CD4-positive, alpha-beta T cell treated with Interleukin-1 beta for 1 hour (primary cell): Measurements from ENCODE around the gene SOX10.

Source experiments
- DNase-seq, 2 donors: peaks; one replicate each; pipeline ENCODE4 v3.0.0-alpha.2; 2020 to 2022

The SOX10 gene

GRCh38 chr22:38016182-38017151 is 32.1 kb upstream of the SOX10 start:
- no peak for DNase-seq

DNA sequence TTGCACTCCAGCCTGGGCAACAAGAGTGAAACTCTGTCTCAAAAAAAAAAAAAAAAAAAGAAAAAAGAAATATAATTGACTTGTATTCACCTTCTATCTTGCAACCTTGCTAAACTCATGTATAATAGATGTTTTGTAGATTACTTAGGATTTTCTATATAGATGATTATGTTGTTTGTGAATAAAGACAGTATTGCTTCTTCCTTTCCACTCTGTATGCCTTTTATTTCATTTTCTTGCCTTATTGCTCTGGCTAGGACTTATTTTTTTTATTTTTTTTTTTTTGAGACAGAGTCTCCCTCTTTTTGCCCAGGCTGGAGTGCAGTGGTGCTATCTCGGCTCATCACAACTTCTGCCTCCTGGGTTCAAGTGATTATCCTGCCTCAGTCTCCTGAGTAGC is 29.7 kb upstream of the SOX10 start:
- no peak for DNase-seq

DNA sequence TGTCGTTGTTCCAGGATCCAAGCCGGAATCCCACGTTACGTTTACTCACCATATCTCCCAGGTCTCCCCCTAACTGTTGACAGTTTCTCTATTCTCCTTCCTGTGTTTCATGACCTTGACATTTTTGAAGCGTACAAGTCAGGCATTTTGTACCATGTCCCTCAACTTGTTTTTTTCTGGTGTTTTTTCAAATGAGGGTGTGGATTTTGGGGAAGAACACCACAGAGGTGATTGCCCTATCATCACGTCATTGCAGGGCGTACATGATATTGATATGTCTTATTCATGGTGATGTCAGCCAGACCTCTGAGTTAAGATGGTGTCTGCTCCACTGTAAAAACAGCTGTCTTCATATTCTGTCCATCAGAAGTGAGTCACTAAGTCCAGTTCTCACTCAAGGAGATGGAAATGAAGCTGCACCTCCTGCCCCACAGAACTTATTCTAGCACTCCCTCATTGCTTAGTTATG is 28.3 kb upstream of the SOX10 start:
- no peak for DNase-seq

DNA sequence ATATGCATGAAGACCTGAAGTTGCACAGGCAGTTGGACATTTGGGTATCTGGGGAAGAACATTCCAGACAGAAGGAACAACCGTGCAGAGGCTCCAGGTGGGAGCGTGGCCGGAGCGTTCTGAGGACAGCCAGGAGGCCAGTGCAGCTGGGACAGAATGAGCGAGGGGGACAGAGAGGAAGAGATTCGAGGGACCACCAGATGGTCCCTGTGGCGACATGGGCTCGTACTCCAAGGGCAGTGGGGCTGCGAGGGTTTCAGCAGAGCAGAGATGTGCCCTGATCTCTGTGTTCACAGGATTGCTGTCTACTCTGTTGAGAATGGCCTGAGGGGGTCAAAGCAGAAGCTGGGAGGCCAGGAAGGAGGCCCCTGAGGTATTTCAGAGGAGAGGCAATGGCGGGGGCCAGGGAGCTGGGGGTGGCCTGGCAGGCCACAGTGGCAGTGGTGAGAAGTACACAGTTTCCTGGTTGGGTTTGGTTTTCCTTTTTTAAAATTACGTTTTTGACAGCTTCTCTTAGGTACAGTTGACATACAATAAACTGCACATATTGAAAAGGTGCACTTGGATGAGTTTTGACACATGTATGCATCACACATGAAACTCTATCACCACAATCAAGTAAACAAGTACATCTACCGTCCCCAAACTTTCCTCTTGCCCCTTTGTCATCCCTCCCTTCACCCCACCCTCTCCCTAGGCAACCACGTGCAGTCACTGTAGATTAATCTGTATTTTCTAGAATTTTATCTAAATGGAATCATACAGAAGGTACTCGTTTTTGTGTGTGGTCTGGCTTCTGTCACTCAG is 24.8 kb upstream of the SOX10 start:
- DNase-seq, result no peak

GRCh38 chr22:38007330-38007902 is 23.1 kb upstream of the SOX10 start:
- DNase-seq, result no peak

DNA sequence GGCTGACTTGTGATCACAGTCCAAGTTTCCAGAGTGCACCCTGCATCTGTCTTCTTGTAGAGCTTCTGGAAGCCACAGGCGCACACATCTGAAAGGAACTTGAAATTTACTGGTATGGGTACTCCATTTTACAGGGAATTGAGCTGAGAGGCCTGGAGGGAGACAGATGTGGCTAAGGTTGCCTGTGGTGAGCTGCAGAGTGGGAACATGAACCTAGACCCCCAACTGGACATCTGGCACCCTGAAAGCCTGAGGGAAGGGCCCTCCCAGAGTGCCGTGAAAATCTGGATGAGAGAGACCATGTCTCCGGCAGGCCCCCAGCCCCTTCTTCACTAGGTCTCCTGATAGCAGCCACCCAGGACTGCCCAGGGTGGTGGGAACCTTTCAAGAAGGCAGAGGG is 22.6 kb upstream of the SOX10 start:
- DNase-seq, result no peak

DNA sequence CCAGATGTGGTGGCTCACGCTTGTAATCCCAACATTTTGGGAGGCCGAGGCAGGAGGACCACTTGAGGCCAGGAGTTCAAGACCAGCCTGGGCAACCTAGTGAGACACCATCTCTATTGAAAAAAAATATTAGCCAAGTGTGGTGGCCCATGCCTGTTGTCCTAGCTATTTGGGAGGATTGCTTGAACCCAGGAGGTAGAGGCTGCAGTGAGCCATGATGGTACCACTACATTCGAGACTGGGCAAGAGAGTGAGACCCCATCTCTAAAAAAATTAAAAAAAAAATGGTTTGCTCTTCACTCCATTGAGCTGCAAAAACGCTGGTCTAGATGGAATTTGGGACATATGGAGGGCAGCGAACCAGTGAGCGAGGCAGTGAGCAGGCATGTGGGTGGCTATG is 21.6 kb upstream of the SOX10 start:
- no peak for DNase-seq

- peak in 1 of 2 donors; percentile 5 for DNase-seq
Observed at GRCh38 chr22:37999640-38000272, 15.4 kb upstream of the SOX10 start.

DNA sequence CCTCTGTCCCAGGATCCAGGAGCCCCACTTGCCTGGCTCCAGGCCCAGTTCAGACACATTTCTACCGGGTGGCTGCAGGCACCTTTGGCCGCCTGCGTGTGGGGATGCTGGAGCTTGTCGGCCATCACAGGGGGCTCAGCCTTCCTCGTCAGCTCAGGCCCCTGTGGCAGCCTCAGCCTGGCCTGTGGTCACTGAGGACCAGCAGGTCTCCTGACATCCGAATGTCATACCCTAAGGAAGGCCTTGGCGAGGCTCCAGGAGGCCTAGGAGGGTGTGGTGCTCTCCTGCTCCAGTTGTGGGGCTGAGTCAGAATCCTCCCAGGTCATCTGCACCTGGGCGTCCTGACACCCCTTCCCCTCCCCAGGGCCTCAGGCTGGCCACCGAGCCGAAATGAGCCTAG is 14.9 kb upstream of the SOX10 start:
- no peak for DNase-seq

GRCh38 chr22:37998543-37998942 is 14.2 kb upstream of the SOX10 start:
- no peak for DNase-seq

DNA sequence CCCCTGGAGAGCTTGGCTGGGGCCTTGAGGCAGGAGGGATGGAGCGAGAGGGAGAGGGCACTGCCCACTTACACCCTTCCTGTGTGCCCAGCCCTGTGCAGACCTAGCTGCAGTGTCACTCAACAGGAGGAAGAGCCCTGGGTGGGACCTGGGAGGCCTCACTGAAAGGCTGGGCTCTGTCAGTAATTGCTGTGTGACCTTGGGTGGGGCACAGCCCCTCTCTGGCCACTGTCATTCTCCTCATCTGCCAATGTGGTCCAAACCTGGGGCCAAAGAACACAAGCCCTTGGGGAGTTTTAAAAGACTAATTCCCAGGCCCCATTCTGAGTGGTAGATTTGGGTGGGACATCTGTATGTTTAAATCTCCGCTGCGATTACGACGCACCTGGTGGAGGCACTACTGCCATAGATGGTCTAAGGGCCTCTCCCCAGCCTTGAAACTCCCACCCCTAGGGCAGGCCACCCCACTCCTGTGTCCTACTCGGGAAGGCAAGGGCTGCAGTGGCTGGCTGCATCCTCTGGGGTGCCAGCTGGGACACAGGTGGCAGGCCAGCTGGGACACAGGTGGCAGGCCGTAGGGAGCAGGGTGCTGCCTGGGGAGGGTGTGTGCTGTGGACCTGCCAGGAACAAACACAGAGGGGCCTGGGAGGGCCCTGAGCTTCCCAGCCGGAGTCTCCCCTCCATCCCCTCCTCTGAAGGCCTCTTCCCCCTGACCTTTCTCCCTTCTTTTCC is 12.3 kb upstream of the SOX10 start:
- no peak for DNase-seq

GRCh38 chr22:37996079-37996478 is 11.7 kb upstream of the SOX10 start:
- peak; percentile 6 to 18 for DNase-seq

DNA sequence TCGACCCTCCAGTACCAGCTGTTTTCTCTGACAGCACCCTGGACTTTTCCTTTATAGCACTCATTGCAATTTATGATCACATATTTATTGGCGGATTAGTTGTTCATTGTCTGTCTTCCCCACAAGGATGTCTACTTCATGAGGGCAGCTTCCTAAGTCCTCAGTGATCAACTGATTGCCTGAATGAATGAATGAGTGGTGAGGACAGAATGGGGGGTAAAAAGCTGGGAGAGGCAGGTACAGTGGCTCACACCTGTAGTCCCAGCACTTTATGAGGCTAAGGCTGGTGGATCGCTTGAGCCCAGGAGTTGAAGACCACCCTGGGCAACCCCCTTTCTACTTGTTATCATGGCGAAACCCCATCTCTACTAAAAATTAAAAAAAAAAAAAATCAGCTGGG is 11.1 kb upstream of the SOX10 start:
- no peak for DNase-seq

- DNase-seq, result no peak
Observed at GRCh38 chr22:37994982-37995381, 10.6 kb upstream of the SOX10 start.

GRCh38 chr22:37994049-37994448 is 9.7 kb upstream of the SOX10 start:
- DNase-seq, result peak; percentile 23 to 37

- DNase-seq, result no peak
Observed at GRCh38 chr22:37991731-37992442, 7.5 kb upstream of the SOX10 start.

DNA sequence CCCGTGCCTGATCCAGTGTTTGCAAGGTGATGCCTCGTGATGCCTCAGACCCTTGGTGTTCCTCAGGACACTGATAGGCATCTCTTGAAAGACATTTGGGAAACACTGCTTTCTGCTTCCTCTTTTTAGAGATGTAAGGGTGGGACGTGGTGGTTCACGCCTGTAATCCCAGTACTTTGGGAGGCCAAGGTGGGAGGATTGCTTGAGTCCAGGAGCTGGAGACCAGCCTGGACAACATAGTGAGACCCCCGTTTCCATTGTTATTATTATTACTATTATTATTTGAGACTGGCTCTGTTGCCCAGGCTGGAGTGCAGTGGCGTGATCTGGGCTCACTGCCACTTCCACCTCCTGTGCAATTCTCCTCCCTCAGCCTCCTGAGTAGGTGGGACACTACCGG is 6.5 kb upstream of the SOX10 start:
- no peak for DNase-seq

DNA sequence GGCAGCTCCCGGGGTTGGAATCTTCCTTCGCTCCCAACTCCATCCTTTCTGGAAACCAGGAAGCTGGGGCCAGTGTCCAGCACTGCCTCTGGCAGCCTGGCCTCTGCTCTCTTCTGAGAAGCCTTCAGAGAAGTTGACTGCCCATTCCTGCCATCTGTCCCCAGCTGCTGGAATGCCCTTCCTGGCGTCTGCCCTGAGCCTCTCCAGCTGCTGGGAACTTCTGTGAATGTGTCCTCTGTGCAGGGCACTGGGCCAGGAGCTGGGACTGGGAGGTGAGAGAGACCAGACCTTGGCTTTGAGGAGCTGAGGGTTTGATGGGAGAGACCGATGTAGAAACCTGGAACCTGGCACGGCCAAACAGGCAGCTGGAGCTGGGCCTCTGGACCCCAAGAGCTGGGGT is 5.9 kb upstream of the SOX10 start:
- no peak for DNase-seq

- DNase-seq, result no peak
Observed at GRCh38 chr22:37989146-37990045, 5.0 kb upstream of the SOX10 start.

DNA sequence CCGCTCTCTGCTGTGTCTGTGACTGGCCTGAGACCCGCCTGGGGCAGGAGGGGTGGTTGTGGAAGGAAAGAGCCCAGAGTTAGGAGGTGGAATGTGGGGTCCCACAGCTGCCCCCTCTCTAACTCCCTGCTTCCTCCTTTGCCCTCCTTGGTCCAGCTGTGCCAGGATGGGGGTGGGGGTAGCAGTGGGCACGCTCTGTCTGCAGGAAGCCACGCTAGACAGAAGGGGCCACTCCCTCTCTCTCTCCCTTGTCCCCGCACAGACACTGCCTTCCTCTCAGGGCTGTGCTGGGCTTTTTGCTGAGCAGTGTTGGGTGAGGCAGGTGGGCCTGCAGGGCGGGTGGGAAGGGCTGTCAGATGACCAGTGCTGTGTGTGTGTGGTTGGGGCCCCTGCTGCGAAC is 2.0 kb upstream of the SOX10 start:
- no peak for DNase-seq
